ENCODE results near the gene GLIS1.

GLIS1 gene

DNA sequence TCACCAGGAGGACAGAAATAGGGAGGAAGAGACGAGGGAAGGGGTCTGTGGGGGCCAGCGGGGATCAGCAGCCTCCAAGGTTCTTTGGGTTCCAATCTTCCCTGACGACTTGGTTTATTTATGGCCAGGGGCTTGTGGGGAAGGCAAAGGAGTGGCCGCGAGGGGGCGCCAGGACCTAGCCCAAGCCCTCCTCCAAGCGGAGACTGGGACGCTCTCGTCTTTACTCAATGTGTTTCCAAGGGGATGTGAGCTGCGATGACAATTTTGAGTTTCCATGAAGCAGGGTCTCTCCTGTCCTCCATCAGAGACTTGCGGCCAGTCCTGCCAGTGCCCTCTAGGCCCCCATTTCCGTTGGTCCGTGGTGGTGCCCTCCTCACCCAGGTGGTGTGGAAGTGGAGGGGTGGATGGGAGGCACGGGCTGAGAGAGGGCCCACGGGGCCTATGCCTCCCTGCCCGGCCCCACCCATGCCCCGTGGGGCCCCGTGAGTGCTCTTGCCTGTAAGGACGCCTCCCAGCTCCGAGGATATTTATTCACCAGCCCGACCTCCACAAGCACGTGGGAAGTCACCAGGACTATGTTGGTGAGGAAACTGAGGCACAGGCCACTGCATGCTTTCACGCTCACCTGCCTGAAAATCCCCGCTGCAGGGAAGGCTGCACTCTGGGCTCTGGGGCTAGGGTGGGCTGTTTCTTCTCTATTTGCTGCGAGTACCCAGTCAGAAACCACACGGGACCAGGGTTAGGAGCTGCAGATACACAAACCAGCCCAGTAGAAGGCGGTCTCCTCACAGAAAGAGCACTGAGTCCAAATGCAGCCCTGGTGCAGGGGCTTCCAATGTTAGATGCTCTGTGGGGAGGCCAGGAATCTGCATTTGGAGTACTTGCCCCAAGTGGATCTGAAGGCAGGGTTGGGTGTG, 253.2 kb downstream of the GLIS1 start:
- DNase-seq (ENCODE audit: low spot score): peak; percentile 76

DNA sequence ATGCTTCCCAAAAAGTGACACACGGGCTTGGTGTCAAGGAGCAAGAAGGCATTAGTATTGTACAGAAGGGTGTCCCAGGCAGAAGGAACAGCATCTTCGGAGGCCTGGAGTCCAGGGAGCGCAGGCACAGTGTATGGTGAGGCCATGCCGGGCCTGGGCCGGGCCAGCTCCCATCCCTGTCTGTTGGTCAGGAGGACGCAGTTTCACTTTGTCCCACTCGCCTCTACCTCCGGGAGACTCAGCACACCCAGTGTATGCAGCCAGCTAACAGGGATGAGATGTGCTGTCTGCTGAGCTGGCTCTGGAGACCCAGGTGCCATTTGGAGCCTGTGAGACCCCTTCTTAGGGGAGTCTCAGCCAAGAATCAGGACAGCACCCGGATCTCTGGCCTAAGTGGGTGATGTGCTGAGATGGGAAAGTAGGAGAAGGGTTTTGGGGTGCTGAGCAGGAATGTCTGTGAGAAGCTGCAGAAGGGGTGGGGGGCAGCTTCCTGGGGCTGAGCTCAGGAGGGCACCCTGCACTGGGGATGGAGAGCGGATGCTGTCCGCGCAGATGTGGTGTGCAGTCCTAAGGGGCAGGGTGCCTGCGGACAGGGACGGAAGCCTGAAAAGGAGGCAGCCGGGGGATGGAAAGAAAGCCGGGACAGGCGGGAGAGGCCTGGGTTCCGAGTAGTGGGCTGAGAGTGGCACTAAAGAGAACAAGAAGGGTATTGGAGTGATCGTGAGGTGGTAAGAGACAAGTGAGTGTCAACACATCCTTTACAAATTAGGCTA, 254.1 kb downstream of the GLIS1 start:
- no peak for DNase-seq (ENCODE audit: low spot score)

DNA sequence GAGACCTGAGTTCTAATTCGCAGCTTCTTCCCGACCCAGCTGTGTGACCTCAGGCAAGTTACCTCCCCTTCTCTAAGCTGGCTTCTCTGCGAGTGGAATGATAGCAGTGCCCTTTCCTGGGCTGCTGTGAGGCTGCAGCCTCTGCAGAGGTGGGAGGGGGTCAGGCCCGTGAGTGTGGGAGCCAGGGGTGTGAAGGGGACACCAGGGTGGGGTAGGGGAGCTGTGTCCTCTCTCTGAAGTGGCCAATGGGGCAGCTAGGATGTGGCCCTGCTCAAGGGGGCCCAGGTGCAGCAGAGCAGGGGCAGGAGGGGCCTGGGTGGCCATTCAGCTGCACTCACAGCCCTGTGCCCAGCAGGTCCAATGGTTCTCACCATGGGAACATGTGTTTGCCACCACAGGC, 255.3 kb downstream of the GLIS1 start:
- no peak for DNase-seq (ENCODE audit: low spot score)

DNA sequence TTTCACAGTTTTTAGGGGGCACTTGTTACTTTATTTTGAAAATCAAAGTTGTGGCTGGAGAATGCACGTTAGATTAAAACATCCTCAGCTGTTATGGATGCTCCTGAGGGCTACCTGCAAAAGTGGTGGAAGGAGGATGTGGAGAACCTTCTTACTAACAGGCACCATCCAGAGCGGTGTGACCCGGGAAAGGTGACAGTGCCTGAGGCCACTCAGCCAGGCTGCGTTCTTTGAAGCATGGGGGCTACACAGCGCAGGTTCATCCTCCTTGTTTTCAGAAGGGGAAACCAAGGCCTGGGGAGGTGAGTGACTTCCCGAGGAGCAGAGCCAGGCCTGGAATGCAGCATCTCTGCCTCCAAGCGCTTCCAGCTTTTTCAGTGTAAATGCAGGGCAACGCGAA, 255.8 kb downstream of the GLIS1 start:
- DNase-seq (ENCODE audit: low spot score): no peak

DNA sequence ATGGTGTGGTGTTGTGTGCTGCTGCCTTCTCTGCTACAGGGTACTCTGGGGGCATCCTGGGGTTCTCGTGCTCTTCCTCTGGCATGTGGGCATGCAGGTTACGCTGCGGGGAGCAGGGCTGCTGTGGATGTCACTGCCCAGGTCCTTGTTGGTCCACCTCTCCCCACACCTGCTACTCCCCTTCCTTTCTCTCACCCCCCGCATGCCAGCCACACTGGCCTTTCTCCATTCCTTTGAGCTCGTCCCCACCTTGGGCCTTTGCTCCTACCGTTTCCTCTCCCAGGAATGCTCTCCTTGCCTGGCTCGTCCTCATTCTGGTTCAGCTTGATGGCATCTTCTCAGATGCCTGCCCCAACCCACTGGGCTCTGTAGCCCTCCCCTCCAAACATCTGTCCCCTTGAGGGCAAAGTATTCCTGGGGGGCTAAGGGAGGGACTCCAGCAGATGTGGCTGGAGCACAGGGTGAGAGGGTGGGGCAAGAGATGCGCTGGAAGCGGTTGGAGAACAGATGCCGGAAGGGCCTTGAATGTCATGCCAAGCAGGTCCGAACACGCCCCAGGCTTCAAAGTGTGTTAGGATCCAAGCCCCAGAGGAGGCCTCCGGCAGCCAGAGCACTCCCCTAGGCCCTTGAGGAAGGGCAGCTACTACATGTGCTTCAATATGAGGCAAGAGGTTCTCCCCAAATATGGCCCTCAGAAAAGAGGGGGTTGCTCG, 256.4 kb downstream of the GLIS1 start:
- DNase-seq (ENCODE audit: low spot score): no peak

DNA sequence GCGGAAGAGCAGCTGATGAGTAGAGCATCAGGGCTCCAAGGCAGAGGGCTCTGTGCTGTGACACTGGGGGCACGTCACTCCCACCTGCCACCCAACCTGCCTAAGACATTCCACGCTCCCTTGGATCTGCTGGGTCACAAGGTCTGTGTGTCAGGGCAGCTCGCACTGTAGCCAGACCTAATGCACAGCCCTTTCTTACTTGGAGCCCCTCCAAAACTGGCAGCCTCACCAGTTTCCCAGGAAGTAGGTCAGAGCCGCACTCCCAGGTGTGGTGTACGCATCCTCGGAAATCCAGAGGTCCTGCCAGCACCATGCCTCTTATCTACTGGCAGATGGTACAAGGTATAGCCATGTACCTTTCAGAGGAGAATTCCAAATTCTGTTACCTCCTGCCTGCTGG, 257.5 kb downstream of the GLIS1 start:
- DNase-seq (ENCODE audit: low spot score): no peak

DNA sequence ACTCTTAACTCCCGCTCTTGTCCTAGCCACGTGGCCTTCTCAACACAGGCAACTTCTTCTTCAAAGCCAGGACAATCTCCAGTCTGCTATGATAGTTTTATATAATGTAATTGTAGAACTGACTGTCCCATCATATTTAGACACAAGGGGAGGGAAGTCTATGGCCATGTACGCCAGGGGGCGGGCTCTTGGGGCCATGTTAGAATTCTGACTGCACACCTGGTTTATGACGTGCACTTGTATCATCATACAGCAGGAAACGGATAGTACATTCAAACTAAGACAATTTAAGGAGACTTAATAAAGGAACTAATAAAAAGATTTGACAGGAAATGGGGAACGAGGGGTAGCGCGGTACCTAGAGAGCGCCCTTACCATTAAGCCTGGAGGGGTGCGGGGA, 258.3 kb downstream of the GLIS1 start:
- DNase-seq (ENCODE audit: low spot score): no peak

DNA sequence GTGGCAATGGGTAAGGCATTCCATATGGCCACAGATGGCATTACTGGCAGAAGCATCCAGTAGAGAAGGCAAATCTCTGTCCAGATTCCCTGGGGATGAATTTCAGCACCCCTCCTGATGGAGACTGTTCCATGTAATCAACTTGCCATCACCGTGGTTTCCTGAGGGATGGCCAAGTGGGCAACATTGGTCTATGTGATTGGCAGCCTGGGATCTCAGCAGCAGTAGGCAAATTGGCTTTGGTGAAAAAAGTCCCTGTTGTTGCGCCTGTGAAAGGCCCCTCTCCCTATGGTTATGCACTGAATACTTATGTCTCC, 260.5 kb downstream of the GLIS1 start:
- no peak for DNase-seq (ENCODE audit: low spot score)

DNA sequence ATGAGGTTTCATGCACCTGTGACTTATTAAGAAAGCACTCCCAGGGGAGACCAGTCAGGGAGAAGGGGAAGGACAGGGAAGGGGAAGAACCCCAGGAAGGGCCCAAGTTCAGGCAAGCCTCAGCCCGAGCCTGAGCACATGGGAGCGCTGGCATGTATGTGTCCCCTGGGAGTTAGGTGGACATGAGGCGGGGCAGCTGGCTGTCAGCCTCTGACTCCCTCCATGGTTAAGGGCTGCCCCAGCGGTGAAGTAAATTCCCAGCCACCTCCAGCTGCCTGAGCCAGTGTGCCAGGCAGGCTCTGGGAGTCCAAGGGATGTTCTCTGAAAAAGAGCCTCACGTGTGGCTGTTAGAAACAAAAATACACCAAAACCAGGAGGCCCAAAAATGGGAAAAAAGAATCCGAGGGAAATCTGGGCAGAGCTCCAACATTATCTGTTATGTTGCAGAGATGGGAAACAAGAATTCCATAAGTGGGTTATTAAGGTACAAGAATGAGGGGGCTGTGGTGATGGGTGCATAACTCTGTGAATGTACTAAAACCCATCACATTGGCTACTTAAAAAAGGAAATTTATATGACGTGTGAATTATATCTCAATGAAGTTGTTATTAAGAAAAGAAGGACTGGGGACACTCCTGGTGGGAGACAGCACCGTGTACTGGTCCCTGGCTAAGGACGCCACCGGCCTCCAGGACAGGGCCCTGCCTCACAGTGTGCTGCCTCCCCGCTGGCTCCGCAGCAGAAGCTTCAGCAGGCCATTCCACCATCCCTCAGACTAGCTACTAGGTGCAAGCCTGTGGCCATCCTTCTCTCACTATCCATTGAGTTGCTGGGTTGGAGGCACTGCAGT, 261.1 kb downstream of the GLIS1 start:
- DNase-seq (ENCODE audit: low spot score): no peak

DNA sequence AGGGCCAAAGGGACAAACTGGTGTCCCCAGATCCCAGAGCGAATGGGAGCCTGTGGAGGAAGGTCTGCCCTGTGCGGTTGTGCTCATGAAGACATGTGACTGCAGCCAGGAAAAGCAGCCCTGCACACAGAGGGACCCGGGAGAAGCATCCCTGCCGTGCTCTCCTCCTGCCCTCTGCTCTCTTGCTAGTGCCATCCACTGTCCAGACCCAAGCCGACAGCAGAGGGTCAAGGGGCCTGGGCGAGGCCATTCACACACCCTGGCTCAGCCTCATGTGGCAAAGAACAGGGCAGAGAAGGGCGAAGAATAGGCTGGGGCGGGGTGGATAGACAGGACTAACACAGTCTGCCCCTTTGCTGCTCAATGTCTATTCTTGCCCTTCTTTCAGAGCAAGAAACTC, 262.4 kb downstream of the GLIS1 start:
- DNase-seq (ENCODE audit: low spot score): no peak

DNA sequence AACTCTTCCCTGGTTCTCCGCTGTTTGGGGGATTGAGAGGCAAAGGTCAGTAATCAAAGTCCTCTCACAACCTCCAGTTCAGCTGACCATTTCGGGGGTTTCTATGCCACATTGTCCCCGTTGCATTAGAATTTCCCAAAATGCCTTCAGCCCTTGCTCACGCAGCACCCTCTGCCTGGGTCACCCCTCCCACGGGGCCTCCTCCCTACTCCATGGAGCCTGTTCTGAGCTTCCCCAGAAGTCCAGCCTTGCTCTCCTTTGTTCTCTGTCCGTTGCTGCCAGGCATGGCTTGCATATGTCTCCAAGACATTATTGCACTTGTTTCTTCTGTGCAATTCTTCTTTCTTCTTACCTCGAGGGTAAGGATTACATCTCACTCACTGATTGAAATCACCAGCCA, 263.3 kb downstream of the GLIS1 start:
- DNase-seq (ENCODE audit: low spot score): no peak

DNA sequence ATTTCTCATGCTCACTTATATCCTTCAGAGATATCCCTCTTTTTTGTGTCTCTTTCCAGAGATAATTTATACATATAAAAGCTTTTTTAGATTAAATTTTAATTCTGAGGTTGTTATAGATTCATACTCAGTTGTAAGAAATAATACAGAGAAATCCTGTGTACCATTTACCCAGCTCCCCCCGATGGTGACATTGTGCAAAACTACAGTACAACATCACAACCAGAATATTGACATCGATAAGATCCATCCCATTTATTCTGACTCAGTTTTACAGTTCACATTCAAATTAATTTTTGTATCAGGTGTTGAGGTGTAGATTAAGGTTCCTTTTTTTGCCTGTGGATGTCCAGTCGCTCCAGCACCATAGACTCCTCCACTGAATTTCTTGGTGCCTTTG, 265.5 kb downstream of the GLIS1 start:
- DNase-seq (ENCODE audit: low spot score): no peak

DNA sequence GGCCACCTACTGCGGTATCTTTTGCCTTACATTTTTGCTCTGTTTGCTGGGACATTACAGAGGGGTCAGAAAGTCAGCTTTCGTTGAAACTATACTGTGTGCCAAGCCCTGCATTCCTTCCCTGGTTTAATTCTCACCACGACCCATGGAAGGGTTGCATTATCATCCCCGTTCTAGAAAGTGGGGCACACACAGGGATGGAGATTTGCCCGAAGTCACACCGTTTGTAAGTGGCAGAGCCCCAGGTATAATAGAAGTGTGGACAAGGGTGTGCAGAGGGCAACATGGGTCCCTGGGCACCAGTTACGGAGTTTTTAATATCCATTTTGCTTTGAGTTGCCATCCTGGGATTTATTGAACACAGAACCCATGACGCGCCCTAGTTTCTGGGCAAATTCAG, 268.0 kb downstream of the GLIS1 start:
- no peak for DNase-seq (ENCODE audit: low spot score)

DNA sequence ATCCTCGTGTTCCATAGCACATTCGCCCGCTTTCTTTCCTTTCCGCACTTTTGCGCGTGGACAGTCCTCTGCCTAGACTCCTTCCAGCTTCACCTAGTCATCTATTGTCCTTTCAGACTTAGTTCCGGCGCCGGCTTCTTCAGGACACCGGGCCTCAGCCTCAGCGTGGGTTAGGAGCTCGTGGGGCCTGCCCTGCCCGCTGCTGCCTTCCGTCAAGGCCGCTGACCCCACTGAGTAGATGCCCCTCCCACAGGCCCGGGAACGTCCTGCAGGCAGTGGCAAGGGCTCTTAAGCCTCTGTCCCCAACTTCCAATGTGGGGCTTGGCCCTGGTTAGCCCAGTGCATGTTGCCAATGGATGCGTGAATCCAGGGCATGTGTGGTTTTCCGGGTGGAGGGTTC, 268.4 kb downstream of the GLIS1 start:
- no peak for DNase-seq (ENCODE audit: low spot score)

DNA sequence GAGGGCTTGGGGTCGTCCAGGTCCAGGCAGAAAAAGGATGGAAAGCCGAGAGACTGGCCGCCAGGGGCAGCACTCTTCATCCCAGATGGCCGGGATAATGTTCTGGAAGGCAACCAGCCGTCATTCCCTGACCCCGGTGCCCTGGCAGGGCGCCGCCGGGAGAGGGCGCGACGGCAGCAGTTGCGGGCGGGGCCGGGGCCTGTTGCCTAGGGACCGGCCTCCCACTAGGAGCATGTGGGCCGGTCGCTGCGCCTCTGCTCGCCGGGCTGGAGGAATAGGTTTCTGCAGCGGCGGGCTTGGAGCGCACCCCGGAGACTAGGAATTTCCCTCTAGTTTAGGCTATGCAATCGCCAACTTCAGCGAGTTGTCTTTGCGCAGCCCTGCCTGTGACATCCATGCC, 268.8 kb downstream of the GLIS1 start:
- peak; percentile 76 for DNase-seq (ENCODE audit: low spot score)

DNA sequence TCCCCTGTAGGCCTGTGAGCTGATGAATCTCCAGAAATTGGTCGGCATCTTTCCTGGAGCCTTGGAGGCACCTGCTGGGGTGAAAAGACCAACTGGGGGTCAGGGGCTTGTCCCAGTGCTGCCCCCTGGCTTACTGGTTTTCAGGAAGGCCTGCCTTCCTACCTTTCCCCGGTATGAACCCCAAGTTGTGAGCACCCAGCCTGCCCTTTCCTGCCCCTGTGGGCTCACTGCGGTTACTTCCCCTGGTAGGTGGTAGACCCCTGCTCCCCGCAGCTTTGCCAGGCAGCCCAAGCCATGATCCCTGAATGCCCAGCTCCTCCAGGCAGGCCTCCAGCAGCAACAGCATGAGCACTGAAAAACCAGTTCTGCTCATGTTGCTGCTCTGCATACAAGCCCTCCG, 269.6 kb downstream of the GLIS1 start:
- no peak for DNase-seq (ENCODE audit: low spot score)

DNA sequence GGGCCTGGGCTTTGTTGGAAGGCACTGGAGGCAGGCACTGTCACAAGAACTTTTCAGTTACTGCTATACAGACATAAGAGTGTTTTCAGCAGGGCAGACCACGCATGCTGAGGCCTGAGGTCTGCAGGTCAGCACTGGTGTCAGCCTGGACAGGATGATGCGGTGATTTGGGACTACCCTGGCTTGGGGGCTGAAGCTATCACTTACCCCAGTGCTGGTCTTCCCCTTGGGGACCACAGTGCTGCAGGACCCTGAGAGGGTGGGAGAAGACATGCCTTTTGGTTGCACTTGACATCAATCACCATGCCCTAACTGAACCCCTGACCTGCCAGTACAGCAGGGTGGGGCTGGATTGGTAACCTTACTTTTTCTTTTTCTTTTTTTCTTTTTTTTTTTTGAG, 270.6 kb downstream of the GLIS1 start:
- DNase-seq (ENCODE audit: low spot score): no peak

DNA sequence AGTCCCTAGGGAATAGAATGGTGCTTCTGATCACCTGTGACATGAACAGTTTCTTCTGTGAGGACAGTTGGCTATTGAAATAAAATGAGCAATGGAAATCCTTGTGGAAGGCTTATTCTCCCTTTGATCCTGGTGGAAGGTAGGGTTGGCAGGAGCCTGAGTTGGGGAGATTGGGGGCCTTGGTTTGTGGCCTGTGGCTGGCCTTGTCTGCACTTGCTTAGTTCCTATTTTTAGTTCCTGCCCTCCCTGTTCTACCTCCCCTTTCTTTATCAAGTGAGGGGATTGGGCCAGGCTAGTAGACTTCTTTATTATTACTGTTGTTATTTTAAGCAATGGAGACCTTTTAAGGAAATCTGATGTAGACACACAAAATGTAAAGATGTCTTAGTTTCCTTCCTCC, 271.6 kb downstream of the GLIS1 start:
- DNase-seq (ENCODE audit: low spot score): no peak

DNA sequence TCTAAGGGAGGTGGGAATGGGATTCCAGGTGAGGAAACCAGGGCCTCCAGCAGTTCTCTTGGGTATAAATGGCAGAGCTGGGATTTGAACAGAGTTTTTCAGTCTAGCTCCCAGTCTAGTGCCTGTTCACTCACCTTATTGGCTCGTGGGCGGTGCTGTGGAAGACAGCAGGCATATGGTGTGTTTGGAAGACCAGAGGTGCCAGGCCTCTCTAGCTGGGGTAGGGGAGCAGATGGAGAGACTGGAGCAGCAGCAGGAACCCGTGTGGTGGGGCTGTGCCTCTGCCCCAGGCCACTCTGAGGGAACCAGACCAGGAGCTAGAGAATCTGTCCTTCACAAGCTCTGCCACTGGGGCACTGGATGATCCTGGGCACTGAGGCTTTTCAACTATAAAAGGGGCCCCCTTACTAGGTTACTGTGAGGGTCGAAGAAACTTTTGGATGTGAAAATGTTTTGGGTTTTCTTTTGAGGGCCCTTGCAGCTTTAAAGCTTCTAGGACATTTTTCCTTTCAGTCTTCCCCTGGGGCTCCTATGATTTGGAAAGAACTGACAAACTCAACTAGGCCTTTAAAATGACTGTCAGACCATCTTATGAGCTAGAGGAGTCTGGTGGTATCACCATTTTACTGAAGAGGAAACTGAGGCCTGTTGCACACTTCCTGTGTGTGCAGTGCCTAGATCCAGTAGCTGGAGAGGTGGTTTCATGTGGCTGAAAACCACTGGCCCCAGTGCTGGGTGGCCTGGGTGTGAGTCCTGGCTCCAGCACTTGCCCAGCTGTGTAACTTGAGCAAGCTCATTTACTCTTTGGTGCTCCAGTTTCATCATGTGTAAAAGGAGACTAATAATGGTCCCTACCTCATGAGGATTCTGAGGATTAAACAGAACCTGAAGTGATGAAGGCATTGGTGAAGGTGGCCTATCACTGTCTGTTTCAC, 273.7 kb downstream of the GLIS1 start:
- no peak for DNase-seq (ENCODE audit: low spot score)

DNA sequence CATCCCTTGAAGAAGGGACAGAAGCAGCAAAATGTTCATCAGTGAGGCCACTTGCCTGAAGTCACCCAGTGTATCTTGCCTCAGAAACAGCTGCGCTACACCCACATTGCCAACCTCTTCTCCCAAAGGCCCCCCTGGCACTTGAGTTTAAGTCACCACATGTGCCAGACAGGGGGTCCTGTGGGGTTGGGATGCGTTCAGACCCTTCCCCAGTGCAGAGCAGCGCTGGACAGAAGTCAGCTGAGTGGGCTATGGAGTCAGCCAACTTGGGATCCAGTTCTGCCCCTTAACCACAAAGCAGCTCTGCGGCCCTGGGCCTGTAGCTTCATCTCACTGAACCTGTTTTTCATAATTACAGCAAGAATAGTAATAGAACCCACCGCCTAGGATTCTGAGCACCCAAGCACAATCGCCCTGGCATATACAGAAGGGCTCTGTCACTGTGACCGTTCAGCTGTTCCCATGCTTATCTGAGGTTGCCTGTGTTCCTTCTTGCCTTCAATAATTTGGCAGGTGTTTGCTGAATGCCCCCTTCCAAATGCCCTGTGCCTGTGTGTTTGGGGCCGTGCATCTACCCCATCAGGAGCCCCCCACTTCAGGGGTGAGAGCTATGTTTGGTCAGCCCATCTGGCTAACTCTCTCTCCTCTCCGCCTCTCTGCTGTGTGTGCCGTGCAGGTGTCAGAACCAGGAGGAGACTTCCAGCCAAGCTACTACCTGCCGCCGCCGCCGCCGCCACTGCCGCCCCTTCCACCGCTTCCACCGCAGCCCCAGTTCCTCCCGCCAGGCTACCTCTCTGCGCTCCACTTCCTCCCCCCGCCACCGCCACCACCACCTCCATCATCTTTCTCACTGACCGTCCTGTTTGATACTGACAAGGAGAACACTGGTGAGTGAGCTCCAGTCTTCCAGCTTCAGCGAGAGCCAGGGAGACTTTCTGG, 274.7 kb downstream of the GLIS1 start:
- no peak for DNase-seq (ENCODE audit: low spot score)
